Activated CD4-positive, alpha-beta T cell treated with anti-CD3 and anti-CD28 coated beads for 4 hours (primary cell): Measurements from ENCODE around the gene DDX59.
A peak's percentile ranks its signal among the peaks of the same experiment; 100 is the strongest.

Experiments used
- DNase-seq, 2 donors: peaks; one replicate each; pipeline ENCODE4 v3.0.0-alpha.2; 2020

DDX59 gene

DNA sequence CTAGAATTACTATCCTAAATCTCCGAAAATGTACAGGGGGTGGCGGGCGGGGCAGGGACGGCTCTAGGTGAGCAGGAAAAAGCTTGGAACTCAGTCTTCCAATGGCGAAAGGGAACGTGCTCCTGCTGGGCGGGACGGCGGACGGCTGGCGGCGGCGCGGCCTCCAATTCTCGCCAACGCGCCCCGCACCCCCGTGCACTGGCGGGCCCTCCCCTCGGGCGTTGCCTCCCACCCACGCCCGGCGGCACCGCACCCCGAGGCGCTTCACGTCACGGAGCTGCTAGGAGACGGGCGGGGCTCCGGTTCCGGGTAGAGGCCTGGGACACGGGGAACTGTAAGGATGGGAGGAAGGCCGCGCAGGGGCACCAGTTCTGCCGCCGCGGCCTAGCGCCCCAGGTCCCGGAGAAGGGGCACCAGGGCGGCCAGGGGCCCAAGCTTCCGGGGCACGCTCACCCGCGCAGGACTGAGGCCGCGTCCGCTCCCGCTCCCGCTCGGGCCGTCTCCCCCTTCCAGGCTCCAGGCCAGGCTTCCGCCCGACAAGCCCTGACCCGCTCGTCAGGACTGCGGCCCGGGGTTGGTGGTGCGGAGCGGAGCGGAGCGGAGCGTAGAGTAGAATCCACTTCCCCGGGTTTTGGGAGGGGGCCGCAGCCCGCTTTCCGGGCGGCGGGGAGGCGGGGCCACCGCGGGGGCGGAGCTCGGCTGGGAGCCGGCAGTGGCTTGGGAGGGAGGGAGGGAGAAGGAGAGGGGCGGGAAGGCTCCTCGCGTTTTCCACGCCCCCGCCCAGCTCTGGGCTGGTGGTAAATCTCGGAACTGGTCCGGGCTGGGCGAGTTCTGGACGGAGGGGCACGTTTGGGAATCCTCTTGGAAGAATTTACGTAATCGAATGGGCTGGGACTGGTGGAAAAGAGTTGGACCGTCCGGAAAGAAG is at the start of gene DDX59:
Gene DDX59 (minus strand): TSS at position 594 of the 928 bp plus-strand sequence. CDS start 3,167 bp downstream, outside the sequence.
- DNase-seq, result peak; percentile 89 to 91

DNA sequence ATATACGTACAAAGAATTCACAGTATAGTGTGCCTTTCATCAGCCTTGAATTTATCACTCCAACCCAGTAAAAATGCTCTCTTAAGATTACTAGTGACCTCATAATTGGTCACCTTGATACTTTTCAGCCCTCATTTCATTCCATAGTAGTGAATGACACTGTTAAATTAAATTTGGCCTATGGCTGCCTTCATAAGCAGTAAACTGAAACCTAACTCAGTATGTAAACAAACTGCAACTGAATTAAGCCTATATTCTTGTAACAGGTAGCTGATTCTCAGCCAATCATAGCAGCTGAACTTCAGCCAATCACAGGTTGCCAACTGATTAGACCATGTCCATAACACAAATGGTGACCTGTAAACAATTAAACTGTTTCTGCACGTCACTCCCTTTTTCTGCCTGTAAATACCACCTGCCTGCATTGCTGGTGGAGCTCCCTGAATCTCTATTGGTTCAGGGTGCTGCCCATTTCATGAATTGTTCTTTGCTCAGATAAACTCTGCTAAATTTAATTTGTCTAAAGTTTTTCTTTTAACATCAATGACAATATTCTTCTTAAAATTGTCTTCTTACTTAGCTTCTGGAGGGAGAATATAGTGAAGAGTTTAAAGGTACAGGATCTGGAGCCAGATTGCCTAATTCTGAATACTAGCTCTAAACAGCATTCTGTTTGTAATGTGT is 44.9 kb upstream of the DDX59 start:
- DNase-seq, result no peak

DNA sequence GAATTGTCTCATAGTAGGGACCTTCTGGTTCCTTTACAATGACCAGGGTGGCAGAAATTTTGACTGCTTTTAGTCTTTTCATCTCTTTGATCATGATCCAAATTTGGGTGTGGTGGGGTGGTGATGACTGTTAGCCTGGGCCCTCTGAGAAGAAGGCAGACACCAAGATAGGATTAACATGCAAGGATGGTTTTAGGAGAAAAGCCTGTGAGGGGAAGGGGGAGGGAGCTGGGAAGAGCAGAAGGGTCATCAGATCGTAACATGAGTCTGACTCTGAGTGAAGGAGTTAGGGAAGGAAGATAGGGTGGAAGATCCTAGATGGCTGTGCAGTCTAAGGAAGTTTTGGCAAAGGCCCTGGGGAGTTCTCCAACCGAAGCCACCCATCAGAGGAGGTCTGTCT is 40.5 kb upstream of the DDX59 start:
- no peak for DNase-seq

DNA sequence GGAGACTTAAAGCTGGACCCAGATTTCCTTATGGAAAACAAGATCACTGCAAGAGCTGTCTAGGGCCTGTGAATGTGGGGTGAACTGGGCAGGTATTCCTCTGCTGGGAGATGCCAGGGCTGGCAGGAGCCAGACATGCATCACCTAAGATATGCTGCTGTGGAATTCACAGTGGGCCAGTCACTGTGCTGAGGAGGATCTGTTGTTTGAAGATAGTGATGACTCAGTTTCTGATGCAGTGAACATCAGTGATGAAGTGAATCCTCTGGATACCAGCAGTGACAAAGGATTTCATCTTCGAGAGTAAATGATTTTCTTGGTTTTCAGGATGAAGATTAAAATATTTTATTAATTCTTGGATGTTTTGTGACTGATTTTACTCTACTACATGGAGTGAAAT is 39.1 kb upstream of the DDX59 start:
- DNase-seq, result no peak

DNA sequence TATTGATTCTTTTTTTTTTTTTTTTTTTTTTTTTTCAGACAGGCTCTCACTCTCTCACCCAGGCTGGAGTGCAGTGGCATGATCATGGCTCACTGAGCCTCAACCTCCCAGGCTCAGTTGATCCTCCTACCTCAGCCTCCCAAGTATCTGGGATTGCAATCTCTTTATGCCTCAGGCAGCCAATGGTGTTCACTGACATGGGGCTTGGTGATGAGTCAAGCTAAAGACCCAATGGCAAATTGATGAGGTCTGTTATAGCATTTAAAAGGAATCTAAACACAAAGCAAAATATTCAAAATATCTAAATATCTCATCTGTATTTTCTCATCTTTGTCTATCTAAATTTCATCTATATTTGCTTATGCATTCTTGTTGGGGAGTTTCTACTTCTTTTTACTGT is 38.5 kb upstream of the DDX59 start:
- no peak for DNase-seq

DNA sequence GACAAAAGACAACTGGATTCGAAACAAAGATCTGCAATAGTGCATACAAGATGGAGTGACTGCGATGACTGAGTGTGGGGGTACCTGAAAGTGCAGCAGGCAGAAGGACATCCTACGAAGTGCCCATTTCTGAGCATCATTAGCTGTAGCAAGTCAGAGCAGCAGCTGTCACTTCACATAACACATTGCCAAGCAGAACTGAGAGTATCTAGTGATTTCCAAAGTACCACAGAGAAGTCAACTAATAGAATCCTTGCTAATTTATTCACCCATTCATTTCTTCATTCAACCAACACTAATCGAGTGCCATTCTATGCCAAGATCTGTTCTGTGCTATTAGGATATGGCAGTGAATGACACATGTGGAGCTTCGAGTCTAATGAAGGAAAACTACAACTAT is 37.4 kb upstream of the DDX59 start:
- no peak for DNase-seq

DNA sequence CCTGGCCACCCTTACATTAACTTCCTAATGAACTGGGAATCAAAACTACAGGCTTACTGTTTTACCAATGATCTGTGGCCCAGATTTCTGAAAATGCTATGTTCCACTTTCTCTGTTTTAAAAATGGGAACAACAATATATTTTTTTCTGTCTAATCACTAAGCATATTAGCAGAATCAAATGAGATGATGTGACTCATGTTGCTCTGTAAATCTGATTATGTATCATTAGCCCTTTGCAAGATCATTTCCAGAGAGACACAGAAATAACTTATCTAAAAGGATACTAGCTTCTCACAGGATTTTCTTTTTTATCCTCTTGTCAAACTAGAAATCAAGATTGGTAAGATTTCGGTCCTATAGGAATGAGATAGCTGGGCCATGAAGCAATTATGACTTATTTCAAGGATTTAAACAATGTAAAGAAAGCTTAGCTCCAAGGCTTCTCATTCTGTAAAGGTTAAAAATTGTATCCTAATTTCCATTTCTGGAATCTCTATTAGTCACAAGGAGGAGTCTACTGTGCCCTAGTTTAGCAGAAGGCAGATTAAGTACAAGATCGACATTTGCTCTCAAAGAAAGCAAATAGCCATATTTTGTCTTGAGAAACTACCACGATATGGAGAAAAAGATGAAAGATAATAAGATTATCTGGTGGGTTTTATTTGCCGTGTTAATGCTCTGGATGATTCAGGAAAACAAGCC is 36.6 kb upstream of the DDX59 start:
- DNase-seq, result no peak

DNA sequence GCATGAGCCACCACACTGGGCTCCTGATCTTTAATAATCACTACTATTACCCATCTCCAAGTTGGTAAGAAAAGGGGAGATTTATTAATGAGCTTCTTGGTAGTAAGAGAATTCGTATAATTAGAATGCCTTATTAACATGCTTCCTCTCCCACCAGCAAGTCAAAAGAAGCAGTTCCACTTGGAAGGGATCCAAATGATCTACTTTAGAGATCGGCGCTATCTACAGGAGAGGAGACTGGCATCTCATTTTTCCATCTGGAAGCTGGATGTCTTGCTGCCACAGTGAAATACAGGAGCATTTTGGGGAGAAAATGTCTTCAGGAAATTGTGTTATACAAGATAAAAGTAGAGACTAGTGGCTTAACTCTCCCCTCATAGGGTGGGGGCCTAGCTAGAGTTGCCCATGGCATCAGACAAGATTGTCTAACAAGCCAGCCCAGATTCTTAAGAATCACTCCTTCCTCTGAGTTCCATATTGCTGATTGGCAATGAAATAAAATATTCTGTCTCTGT is 35.3 kb upstream of the DDX59 start:
- no peak for DNase-seq

DNA sequence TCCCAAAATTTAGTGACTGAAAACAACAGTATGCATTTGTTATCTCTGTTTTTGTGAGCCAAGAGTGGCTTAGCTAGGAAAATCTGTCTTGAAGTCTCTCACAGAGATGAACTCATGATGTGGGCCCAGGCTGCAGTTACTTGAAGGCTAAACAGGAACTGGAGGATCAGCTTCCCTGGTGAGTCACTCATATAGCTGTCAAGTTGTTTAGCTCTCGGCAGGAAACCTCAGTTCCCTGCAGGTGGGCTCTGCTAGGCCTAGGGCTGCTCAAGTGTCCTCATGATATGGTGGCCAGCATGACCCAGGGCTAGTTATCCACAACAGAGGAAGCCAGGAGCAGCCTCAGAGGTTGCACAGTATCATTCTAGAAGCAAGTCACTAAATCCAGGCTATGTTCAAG is 30.2 kb upstream of the DDX59 start:
- no peak for DNase-seq

DNA sequence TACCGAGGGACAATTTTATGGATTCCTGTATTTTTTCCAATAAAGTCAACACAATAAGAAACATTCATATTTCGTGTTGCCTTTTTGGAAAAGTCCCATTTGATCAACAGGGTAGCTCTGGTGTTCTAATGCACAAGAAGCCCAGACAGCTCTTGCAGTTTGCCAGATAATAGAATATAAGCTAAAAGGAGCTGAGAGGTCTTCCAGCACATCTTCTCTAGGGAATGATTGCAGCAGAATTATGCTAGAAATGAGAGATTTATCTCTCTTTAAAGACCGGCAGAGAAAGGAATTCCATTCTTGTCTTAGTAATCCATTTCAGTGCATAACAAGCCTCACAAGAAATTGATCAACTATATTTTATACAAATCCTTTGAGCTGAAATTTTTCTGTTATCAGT is 25.0 kb upstream of the DDX59 start:
- DNase-seq, result no peak

DNA sequence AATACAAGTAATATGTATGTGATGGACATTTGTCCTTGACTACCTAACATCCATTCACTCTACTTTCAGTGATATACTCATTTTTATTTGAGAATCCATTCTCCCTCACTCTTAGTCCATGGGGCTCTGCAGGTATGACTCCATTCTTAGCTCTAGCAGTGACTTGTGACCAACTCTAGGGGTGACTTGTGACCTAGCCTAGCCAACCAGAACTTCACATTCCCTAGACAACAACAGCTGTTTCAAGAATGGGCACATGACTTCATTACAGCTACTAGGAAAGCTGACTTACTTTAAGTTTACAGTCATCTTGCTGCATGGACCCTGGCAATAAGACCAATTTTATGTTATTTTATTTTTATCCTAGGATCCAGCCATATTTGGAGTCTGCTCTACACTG is 23.6 kb upstream of the DDX59 start:
- DNase-seq, result no peak

DNA sequence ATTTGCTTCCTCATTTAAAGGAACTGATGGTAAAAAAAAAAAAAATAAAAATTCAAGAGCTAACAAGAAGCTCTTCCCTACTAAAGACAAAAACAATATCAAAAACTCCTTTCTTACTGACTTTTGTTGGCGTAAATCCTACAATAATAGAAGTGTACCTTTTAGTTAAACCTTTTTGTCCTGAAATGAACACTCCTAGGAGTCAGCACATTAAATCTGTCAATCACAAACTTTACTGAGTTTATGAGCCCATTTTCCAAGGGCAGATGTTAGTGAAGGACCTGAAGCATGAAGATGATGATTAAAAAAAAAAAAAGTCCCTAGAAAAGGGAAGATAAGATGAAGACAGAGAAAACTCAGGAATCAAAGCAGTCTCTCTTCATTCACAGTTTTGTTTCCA is 22.6 kb upstream of the DDX59 start:
- no peak for DNase-seq

DNA sequence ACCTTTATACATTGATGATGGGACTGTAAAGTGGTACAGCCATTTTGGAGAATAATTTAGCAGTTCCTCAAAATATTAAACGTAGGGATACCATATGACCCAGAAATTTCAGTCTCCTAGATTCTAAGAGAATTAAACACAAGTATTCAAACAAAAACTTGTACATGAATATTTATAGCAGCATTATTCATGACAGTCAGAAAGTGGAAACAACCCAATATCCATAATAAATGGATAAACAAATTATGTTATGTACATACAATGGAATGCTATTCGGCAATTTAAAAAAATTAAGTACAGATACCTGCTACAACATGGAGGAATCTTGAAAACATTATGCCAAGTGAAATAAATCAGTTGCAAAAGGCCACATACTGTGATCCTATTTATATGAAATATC is 16.9 kb upstream of the DDX59 start:
- no peak for DNase-seq

DNA sequence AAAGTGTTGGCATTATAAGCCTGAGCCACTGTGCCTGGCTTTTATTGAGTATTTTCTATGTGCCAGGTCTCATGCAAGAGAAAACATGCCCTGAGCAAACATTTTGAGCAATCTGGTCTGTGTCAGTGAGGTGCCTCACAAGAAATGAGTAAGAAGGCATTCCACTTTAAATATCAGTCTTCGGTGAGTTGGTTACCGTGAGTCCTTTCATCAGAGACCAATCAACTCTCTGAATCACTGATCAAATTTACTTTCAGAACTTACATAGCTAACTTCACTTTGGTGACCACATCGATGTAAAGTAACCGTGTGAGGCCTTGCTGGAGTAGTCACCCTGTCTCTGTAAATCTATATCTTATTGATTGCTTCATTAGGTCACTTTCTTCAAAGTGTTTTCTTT is 14.3 kb upstream of the DDX59 start:
- no peak for DNase-seq

DNA sequence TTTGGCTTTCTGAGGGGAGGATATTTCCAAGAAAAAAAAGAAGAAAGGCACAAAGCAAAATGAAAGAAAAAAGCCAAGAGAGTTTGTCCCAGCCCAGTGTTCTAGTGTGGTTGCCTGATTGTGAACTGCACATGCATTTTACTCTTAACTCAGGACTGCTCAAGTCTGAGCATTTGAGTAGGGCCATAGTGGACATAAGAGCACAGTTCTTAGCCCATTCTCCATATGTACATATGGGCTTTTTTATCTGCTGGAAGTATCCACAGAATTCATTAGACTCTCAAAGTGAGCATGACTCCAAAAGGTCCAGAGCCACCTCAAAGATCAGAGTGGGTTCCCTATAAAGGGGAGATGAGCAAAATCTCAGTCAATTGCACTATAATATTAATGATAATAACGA is 13.6 kb upstream of the DDX59 start:
- no peak for DNase-seq

DNA sequence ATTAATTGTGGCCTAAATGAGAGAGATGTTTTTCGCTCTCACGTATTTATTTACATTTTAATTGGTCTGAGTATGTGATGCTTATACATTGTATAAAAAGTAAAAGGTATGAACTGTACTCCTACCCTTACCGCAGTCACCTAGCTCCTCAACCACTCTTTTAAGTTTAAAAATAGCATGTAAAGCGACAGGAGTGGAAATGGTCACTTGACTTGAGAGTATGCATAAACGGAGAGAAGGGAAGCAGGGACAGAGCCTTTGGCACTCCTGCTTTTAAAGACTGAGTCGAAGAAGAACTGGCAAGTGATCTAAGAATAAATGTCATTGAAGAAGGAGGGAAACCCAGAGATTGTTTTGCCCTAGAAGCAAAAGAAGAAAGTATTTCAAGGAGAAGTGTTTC is 11.5 kb upstream of the DDX59 start:
- DNase-seq, result no peak

DNA sequence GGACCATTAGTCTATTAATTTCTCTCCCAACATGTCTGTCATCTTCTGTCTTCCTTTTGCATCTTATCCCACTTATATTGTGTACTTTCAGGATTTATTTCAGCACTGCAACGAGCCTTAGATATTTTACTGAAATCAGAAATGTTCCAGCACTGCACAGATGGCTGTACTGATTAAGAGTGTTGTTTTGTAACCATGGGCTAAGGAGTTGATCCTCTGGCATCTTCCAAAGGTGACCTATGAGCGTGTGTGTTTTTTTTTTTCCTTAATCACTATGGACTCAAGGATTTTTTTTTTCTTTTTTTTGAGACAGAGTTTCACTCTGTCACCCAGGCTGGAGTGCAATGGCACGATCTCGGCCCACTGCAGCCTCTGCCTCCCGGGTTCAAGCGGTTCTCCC is 7.1 kb upstream of the DDX59 start:
- DNase-seq, result no peak

DNA sequence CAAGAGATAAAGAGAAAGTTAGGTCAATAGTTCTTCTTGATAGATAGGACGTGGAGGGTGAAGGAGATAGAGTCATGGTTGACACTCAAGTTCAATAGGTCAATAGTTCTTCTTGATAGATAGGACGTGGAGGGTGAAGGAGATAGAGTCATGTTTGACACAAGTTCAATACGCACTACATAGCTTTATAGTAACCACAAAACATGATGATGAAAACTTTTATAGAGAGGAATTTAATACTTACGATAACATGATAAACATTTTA is 5.8 kb upstream of the DDX59 start:
- DNase-seq, result no peak

DNA sequence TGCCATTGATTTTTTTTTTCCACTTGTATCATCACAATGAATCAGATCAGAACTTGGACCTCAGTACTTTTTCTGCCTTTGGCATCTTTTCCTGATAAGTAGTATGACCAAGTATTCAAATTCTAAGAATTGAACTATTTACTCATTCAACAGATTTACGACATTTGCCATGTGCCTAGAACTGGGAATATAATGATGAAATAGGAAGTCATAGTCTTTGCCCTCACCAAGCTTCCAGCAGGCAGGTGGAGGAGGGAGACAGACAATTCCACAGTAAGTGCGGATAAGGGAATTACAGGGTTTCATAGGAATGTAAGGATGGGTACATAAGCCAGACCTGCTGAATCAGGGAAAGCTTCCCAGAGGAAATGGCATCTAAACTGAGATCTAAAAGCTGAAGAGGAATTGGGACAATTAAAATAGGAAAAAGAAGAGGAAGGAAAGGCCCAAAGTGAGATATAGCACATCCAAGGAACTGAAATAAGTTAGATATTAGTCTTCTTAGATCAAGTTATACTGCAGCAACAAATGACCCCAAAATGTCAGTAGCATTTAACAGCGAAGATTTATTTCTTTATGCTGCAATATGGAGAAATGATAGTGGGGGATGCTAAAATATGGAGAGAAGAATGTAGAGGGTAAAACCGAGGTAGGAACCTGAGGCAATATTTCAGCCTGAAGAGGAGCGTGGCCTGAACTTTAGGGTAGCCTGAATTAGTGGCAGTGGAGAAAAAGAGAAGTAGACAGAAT is 5.3 kb upstream of the DDX59 start:
- DNase-seq, result no peak

DNA sequence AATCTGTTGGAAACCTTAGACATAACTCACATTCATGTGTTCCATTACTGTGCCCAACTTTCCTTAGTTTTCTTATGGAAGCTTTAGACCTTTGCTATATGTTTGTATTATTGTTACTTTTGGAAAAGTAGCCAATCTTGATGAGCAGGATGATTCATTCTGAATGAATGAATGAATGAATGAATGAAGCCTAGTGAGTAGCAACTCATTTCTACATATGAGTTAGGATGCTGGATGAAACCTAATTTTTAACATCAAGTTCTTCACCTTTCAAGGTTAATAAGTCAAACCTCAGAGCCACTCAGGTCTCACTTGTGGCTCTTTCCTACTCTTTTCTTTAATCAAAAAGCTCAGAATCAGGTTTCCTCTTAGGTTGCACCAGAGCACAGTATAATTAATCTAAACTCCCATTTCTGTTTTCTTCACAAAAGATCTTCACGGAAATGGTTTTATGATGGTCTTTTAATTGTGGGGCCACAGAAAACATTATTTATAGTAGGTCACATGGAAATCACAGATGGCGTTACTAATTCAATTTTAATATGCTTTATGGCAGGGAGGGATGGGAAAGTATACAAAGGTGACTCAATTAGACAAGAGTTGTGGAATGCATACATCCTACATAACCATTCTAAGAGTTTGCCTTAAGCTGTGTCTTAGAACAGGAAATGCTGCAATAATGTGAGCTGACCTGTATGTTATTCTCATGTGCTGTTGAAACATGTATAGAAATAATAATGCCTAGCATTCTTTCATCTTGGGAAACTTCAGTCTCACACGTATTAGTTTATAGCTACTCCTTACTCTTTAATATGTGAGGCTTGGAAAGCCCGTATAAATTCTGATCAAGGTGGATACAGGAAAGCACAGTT is 4.5 kb upstream of the DDX59 start:
- DNase-seq, result no peak

DNA sequence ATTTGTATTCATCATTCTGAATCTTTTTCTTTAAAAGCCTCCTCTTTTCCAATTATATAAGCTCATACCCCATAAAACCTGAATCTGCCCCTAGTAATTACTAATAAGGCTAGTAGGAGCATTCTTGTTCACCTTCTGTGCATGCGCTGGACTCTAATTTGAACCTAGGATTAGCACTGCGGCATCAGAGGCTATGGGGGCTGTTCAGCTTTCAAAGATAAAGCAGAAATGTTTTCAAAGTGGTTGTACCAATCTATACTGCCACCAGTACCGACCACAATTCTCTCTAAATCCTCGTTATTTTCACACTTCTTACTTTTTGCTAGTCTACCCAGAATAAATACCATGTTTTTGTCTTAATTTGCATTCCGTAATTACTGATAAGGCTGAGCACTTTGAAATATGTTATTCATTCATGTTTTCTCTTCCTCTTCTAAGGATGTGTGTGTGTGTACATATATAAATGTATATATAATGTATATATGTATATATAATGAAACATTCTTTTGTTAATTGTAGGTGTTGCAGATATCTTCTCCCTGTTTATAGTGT is 1.6 kb upstream of the DDX59 start:
- DNase-seq, result no peak
